Eye (tissue), 1 donor: Measurements from ENCODE around the gene USP35.

Experiments
- DNase-seq: peaks from one replicate; pipeline ENCODE4 v3.0.0-alpha.2; 2015

Gene USP35

GRCh38 chr11:78188286-78189173 lies at the start of gene USP35, which contains the start of gene KCTD21:
Gene USP35 (plus strand): TSS chr11:78188919. CDS start chr11:78196246, 7,327 bp downstream.
Gene KCTD21 (minus strand): TSS chr11:78188626. CDS start chr11:78174554, 14,072 bp downstream.
- DNase-seq = peak; percentile 98

GRCh38 chr11:78139422-78140391 lies 49.0 kb upstream of the USP35 start, which contains the start of gene ALG8:
Gene ALG8 (minus strand): TSS chr11:78139626. CDS start chr11:78139588, 38 bp downstream.
- peak; percentile 98 for DNase-seq

GRCh38 chr11:78140392-78141077 lies 48.2 kb upstream of the USP35 start:
- DNase-seq = no peak

GRCh38 chr11:78145511-78146025 lies 43.2 kb upstream of the USP35 start:
- DNase-seq = no peak

- DNase-seq = no peak
These were observed 40.9 kb upstream of the USP35 start for GRCh38 chr11:78147807-78148206.

- no peak for DNase-seq
These were observed 39.1 kb upstream of the USP35 start for GRCh38 chr11:78149646-78150045.

- no peak for DNase-seq
These were observed 38.4 kb upstream of the USP35 start for GRCh38 chr11:78150346-78150745.

GRCh38 chr11:78150754-78151153 lies 38.0 kb upstream of the USP35 start:
- no peak for DNase-seq

- no peak for DNase-seq
These were observed 36.9 kb upstream of the USP35 start for GRCh38 chr11:78151804-78152203.

- DNase-seq = peak; percentile 17
These were observed 32.4 kb upstream of the USP35 start for GRCh38 chr11:78156127-78156844.

- DNase-seq = no peak
These were observed 29.6 kb upstream of the USP35 start for GRCh38 chr11:78158987-78159652.

GRCh38 chr11:78160557-78160956 lies 28.2 kb upstream of the USP35 start:
- DNase-seq = no peak

- DNase-seq = no peak
These were observed 27.4 kb upstream of the USP35 start for GRCh38 chr11:78161346-78161745.

- DNase-seq = no peak
These were observed 26.8 kb upstream of the USP35 start for GRCh38 chr11:78161962-78162371.

GRCh38 chr11:78163828-78164227 lies 24.9 kb upstream of the USP35 start:
- DNase-seq = no peak

- DNase-seq = no peak
These were observed 24.2 kb upstream of the USP35 start for GRCh38 chr11:78164471-78164870.

- DNase-seq = no peak
These were observed 21.8 kb upstream of the USP35 start for GRCh38 chr11:78166855-78167469.

GRCh38 chr11:78168539-78169477 lies 19.9 kb upstream of the USP35 start:
- DNase-seq = peak; percentile 34

- no peak for DNase-seq
These were observed 18.3 kb upstream of the USP35 start for GRCh38 chr11:78170413-78170812.
